ENCODE results near the gene SLC4A11. TPM values are rescaled to one million over a fixed set of nuclear protein-coding genes. Genes with fewer than 3 reads are reported as not detected.

Gene SLC4A11
- polyA plus RNA-seq, 1 experiment: 1.2 TPM

DNA sequence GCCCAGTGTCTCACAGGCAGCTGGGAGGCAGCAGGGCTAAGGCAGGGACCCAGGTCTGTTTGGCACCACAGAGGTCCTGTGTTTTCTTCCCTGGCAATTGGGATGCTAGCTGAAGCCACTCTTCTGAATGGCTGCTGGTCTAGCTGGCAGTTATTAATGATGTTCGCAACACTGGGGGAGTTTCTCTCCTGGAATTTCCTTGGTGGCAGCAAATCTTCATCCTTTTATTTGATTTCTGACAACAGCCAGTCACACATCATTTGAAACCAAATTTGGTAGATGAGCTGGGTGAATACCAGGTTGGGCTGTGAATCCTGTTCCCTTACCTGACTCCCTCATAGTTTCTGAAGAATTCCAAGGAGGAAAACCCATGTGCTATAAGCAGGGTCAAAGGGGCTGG, 40.8 kb upstream of the SLC4A11 start:
- CTCF ChIA-PET: no interaction called here
- no peaks in the 10 kb centered on the region for H3K27me3 ChIP-seq (ENCODE audit: control insufficient read depth, insufficient read depth, low read length)
- POLR2A ChIA-PET: no interaction called here
- TF ChIP-seq, protein P1, sequence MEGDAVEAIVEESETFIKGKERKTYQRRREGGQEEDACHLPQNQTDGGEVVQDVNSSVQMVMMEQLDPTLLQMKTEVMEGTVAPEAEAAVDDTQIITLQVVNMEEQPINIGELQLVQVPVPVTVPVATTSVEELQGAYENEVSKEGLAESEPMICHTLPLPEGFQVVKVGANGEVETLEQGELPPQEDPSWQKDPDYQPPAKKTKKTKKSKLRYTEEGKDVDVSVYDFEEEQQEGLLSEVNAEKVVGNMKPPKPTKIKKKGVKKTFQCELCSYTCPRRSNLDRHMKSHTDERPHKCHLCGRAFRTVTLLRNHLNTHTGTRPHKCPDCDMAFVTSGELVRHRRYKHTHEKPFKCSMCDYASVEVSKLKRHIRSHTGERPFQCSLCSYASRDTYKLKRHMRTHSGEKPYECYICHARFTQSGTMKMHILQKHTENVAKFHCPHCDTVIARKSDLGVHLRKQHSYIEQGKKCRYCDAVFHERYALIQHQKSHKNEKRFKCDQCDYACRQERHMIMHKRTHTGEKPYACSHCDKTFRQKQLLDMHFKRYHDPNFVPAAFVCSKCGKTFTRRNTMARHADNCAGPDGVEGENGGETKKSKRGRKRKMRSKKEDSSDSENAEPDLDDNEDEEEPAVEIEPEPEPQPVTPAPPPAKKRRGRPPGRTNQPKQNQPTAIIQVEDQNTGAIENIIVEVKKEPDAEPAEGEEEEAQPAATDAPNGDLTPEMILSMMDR (IDR thresholded peaks at IDR 0.05; ENCODE audit: insufficient read depth, low read depth, low read length): no peak
- no peak for DNase-seq (ENCODE audit: low read depth)
- no peak overlapping the region for H3K4me3 ChIP-seq (ENCODE audit: low read depth, low read length)
- H3K36me3 ChIP-seq (ENCODE audit: control insufficient read depth, insufficient read depth, low read length): peaks cover 10% of the 10 kb centered on the region

DNA sequence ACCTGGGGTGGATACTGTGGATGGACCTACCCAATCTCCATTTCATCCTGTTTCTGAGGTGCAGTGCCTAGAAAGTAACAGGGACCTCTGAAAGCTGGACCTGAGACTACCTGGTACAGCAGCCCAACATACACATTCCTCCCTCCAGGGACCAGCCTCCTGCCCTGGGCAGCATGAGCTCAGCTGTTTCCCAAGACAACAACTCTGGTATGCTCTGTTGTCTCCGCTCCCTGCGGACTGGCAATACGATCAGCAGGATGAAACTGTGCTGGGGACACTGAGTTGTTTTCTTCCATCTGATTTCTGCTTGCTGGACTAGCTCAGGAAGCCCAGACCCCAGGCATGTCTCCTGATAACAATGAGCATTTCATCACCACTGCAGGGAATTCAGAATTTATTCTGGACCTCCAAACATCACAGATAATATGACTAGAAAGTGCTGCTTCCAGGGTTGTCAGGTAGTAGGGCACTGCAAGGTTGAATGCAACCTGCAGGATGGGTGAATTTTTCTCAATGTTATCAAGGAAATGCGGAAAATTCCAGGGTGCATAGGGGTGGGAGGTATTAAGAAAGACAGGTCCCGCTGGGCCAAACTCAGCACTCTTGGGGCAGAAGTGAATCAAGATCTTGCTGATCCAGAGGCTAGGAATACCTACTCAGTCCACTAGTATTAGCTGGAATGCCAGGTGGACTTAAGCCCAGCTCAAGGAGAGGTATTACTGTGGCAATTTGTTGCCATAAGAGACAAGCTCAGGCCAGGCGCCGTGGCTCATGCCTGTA, 38.9 kb upstream of the SLC4A11 start:
- H3K36me3 ChIP-seq (ENCODE audit: control insufficient read depth, insufficient read depth, low read length): peaks cover 12% of the 10 kb centered on the region
- CTCF ChIA-PET: interaction anchor here (1.1 to 2.4 kb wide), 3 partner anchors 9 to 58 kb away, joined by 4 to 10 read pairs (median 7); no protein-coding TSS in a partner anchor

DNA sequence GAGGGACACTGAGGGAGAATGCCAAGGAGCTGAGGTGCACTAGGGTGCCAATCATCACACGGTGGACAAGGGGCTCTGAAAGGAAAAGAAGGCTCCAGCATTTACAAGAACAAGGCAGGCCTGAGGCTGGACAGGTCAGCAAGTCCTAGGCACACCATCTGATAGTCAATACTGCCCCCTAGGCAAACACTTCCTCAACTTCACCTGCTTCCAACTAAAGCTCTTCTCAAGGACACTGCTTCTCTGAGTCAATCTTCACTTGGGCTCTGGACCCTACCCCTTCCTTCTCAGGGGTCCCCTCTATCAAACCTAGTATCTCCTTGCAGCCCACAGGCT, 37.7 kb upstream of the SLC4A11 start:
- Histone ChIP-seq H3K4me3 (ENCODE audit: low read depth, low read length) (no peak overlapping the region), H3K36me3 (ENCODE audit: control insufficient read depth, insufficient read depth, low read length) (peaks cover 12% of the 10 kb centered on the region), H3K27me3 (ENCODE audit: control insufficient read depth, insufficient read depth, low read length) (no peaks in the 10 kb centered on the region)
- TF ChIP-seq, protein P1 (IDR thresholded peaks at IDR 0.05; ENCODE audit: insufficient read depth, low read depth, low read length): no peak
- CTCF ChIA-PET: interaction anchor here (1.0 to 2.4 kb wide), 6 partner anchors 8 to 58 kb away, joined by 3 to 10 read pairs (median 5); no protein-coding TSS in a partner anchor
- no peak for DNase-seq (ENCODE audit: low read depth)
- POLR2A ChIA-PET: no interaction called here

More for the DNA sequence above, 38.9 kb upstream of the SLC4A11 start:
- H3K27me3 ChIP-seq (ENCODE audit: control insufficient read depth, insufficient read depth, low read length): no peaks in the 10 kb centered on the region
- TF ChIP-seq, protein P1 (IDR thresholded peaks at IDR 0.05; ENCODE audit: insufficient read depth, low read depth, low read length): no peak
- POLR2A ChIA-PET: no interaction called here
- no peak overlapping the region for H3K4me3 ChIP-seq (ENCODE audit: low read depth, low read length)
- DNase-seq (ENCODE audit: low read depth): no peak

DNA sequence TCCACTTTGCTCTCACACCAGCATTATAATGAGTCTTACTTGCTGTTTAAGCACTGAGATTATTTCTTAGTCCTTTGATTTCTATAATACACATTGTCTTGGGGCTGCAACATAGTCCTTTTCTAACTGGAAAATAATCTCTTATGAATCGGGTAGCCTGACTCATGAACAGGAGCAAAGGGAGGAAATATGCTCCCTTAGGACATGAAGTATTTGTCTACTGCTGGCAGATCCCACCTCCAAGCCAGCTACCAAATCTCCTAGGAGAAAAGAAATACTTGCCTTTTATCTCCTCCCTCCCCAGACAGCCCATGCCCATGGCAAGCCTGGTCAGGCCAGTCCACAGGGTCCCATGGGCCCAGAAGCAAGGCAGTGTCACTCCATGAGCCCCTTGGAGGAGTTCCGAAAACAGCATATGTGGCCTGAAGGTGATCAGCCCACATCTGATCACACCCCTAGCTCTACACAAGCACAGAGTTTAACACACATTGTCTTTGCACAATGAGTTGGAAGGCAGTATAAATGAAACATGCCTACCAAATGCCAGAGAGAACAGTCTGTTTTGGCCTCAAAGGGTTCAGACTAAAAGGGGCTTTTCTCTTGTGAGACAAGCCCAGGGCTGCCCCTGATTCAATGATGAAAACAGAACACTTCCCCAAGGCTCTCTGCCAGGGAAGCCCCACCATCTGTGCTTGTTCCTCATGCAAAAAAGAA, 37.1 kb upstream of the SLC4A11 start:
- no peak for DNase-seq (ENCODE audit: low read depth)
- Histone ChIP-seq H3K27me3 (ENCODE audit: control insufficient read depth, insufficient read depth, low read length) (no peaks in the 10 kb centered on the region), H3K36me3 (ENCODE audit: control insufficient read depth, insufficient read depth, low read length) (peaks cover 10% of the 10 kb centered on the region), H3K4me3 (ENCODE audit: low read depth, low read length) (no peak overlapping the region)
- TF ChIP-seq, protein P1 (IDR thresholded peaks at IDR 0.05; ENCODE audit: insufficient read depth, low read depth, low read length): no peak
- ChIA-PET CTCF (interaction anchor here (0.6 to 2.4 kb wide), 7 partner anchors 7 to 90 kb away, joined by 3 to 10 read pairs (median 4); no protein-coding TSS in a partner anchor), POLR2A (no interaction called here)

Data from BJ (cell line).